GM21529 (cell line): Measurements from ENCODE around the gene TAS2R5.
"Not testable (repeated sequence)": the region's sequence is repeated elsewhere in the genome, so short reads cannot be mapped to it uniquely, and the experiment has no call there.

Source experiments
- ATAC-seq: cut with Tn5 transposase; IDR thresholded peaks from one replicate; pipeline ENCODE4 v1.9.1; 2021; ENCODE audit not compliant: unreplicated experiment

Gene TAS2R5, protein sequence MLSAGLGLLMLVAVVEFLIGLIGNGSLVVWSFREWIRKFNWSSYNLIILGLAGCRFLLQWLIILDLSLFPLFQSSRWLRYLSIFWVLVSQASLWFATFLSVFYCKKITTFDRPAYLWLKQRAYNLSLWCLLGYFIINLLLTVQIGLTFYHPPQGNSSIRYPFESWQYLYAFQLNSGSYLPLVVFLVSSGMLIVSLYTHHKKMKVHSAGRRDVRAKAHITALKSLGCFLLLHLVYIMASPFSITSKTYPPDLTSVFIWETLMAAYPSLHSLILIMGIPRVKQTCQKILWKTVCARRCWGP

DNA sequence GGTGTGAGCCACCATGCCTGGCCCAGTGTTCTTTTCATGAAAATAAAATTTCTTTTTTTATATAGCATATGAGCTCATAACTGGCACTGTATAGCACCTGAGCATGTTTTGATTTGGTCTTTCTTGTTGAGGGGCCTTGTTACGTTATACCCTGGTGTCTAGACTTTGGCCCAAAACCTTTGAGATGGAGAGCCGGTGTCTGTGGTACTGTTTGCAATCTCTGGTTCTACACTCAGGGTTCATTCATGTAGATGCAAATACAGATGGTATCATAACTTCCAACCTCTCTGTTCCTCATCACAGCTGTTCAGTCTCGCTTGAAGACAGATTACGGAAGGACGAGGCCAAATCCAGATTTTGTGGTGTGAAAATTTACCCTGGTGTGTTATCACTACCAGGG lies at the start of gene TAS2R5:
TAS2R5 (plus strand) TSS at position 301 of the 400 bp plus-strand sequence. CDS start 145 bp downstream, outside the sequence.
- ATAC-seq, result no peak

GRCh38 chr7:141742229-141742628 lies 47.8 kb upstream of the TAS2R5 start:
- no peak for ATAC-seq

- no peak for ATAC-seq
These were observed 45.9 kb upstream of the TAS2R5 start for GRCh38 chr7:141744131-141744530.

- ATAC-seq, result no peak
These were observed 41.6 kb upstream of the TAS2R5 start for GRCh38 chr7:141748396-141748795.

DNA sequence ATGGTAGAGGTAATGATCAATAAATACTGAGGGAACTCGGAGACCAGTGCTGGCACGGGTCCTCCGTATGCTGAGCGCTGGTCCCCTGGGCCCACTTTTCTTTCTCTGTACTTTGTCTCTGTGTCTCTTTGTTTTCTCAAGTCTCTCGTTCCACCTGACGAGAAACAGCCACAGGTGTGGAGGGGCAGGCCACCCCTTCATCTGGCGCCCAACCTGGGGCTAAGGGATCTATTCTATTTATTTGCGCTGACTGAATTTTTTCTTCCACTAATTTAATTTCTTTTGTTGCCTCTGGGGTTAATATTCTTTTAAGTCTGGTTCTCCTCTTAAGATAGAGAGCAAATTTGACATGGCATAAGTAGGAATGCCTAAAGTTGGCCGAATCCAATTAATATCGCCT lies 38.1 kb upstream of the TAS2R5 start:
- not testable (repeated sequence) for ATAC-seq

DNA sequence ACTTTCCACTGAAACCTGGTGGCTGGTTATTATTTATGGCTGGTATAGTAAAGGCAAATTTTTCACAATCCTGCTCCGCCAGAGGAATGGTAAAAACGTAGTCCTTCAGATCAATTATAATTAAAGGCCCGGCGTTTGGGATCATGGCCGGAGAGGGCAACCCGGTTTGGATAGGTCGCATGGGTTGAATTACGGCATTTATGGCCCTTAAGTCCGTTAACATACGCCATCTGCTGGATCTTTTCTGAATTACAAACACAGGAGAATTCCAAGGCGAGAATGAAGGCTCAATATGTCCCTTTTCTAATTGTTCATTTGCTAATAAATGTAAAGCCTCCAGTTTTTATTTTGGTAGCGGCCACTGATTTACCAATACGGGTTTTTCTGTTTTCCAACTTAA lies 37.4 kb upstream of the TAS2R5 start:
- ATAC-seq, result no peak

- ATAC-seq, result no peak
These were observed 35.1 kb upstream of the TAS2R5 start for GRCh38 chr7:141754939-141755338.

- ATAC-seq, result no peak
These were observed 26.2 kb upstream of the TAS2R5 start, which contains the start of gene TAS2R3 for GRCh38 chr7:141763797-141764196. Gene TAS2R3, plus strand, starts transcription at chr7:141764097. Its CDS starts 62 bp downstream, at chr7:141764159.

GRCh38 chr7:141770083-141770583 lies 19.9 kb upstream of the TAS2R5 start:
- not testable (repeated sequence) for ATAC-seq

DNA sequence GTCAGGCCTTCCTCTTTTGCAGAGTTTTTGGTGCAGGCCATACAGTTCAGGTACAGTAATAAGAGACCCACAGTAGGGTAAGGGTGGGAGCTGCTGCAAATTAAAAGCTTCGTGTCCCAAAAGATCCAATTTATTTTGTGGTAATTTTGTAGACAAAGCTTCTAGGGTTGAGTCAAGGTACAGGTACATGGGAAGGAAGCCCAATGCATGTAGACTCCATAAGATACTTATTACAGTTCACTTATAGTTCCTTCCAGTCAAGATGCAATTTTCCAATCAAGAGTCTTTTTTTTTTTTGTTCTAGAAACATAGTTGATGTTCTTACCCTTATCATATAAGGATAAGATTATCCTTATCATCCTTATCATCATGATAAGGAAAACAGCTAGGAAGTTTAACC lies 13.6 kb upstream of the TAS2R5 start, which contains the start of gene TAS2R4:
TAS2R4 (plus strand) TSS at position 301 of the 400 bp plus-strand sequence. CDS start 1,815 bp downstream, outside the sequence.
- no peak for ATAC-seq

DNA sequence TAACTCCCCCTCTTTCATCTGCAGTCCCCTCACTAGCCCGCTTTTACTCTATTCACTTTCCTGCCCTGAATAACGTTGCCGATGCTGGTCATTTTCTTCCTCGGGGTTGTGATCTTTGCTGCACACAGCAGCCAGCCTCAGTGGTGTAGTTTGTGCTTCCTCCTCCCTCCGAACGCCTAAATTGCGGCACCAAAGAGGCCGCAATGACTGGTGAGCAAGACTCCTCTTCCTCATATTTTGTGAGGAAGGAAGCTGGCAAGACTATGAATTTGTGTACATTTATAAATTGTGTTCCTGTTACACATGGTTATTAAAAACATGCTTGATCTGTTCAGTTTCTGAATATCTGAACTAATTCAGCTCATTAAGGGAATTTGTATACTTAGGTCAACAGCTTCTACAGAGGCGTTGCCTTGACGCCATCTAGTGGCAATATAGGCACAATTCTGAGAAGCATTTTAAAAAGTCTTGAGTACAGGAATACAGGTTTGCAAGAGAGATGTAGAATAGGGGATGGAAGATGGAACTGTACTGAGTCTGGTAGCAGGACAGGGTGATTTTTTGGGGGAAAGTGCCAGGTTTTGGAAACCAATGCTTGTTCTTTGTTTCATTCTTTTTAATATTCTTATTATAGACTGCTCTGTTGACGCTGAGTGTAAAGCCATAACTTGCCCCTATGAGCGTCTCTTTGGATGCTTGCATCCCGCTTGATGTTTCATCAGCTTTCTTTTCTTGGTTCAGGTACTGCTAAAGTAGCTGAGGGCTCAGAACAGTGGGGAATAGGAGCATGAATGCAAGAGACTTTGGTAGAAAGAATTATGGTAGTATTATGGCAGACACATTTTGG lies 4.1 kb upstream of the TAS2R5 start:
- peak; percentile 79 for ATAC-seq

DNA sequence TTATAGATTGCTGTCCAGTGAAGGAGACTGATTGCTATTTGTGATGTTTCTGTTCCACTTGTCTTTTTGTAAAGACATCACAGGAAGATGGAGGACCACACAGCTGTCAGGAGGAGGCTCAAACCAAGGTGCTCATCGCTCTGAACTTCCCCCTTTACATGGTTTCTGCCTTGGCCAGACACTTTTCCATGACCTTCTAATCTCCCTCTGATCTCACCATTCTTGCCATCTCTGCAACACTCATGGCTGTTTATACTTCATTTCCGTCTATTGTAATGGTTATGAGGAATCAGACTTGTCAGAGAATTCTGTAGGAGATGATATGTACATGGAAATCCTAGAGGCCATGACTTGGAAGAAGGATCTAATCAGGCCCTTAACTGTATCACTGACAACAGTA lies 1.7 kb upstream of the TAS2R5 start:
- no peak for ATAC-seq

DNA sequence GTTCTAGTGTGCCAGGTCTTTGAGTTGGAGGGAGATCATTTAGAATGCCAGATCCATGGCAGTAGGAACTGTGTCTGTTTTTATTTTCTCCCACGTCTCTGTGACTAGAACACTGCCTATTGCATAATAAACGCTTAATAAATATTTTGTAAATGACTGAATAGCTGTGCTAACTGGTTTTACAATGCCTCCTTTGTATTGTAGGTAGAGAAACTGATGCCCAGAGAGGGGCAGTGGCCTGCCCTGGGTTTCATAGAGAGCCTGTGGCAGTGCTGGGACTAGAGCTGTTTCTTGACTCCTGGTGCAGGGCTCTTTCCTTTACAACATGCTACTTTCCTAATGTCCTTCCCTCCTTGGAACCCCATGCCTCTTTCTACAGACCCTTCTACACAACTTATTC lies 2.5 kb downstream of the TAS2R5 start:
- no peak for ATAC-seq

GRCh38 chr7:141820067-141820466 lies 30.1 kb downstream of the TAS2R5 start:
- no peak for ATAC-seq

GRCh38 chr7:141822432-141822831 lies 32.4 kb downstream of the TAS2R5 start:
- not testable (repeated sequence) for ATAC-seq

DNA sequence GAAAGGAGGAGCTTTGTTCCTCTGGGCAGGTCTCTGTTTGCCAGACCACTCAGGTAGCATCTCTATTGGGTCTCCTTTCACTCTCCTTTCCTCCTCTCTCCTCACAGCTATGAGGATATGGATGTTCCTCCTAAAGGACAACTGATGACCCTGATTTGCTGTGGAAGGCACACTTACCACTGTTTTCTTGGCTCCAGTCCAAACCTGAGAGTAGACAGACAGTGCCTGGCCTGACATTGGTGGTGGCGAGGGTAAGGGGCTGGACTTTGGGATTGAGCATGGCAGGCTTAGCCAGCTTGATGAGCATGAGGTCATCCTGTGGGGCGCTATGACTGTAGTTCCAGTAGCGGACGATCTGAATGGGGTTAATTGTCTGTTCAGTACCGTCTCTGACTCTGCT lies 47.7 kb downstream of the TAS2R5 start:
- ATAC-seq, result no peak

DNA sequence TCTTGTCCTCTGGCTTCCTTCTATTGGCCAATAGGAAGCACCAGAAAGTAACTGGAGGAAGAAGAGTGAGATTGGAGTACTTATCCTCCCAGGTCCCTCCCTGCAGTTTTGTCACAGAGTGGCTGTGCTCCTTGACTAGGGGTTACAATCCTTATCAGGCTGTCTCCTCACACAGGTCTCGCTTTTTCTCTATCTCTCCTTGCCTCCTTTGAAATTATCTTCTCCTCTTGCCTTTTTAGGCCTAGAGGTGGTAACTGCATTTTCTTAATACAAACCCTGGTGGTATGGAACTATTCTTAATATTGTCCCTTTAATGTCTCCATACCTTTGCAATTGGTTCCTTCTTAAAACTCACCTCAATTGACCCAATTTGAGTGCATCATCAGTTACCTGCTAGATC lies 48.6 kb downstream of the TAS2R5 start:
- ATAC-seq, result no peak

GRCh38 chr7:141839256-141839655 lies 49.2 kb downstream of the TAS2R5 start:
- ATAC-seq, result no peak

GRCh38 chr7:141840708-141841107 lies 50.7 kb downstream of the TAS2R5 start:
- no peak for ATAC-seq
